Nephron progenitor cell (in vitro differentiated cells): ENCODE data around the gene TMEM98.
"Not testable (repeated sequence)": the region's sequence is repeated elsewhere in the genome, so short reads cannot be mapped to it uniquely, and the experiment has no call there.

ENCODE experiments used
- DNase-seq: peaks from one replicate; pipeline ENCODE4 v3.0.0; 2021
- H3K27ac Mint-ChIP-seq: 2 replicates; pipeline ENCODE4 v1.8.0; 2021; ENCODE audit warnings: mild to moderate bottlenecking, moderate library complexity, mixed read lengths
- H3K27me3 Mint-ChIP-seq: 2 replicates; pipeline ENCODE4 v1.8.0; 2021; ENCODE audit warnings: mild to moderate bottlenecking, low read depth, mixed read lengths; ENCODE audit not compliant: poor library complexity
- H3K36me3 Mint-ChIP-seq: 2 replicates; pipeline ENCODE4 v1.8.0; 2021; ENCODE audit warnings: low read depth, mixed read lengths
- H3K4me1 Mint-ChIP-seq: 2 replicates; pipeline ENCODE4 v1.8.0; 2021; ENCODE audit warnings: mixed read lengths
- H3K4me3 Mint-ChIP-seq: 2 replicates; pipeline ENCODE4 v1.8.0; 2021; ENCODE audit warnings: mild to moderate bottlenecking, moderate library complexity, mixed read lengths
- H3K9me3 Mint-ChIP-seq: 2 replicates; pipeline ENCODE4 v1.8.0; 2021; ENCODE audit warnings: mild to moderate bottlenecking, moderate library complexity, mixed read lengths
- TF ChIP-seq, protein P1 (sequence below): fragments of 200-600 bp; sonication (generic); IDR thresholded peaks from 2 replicates; pipeline ENCODE4 v1.5.0; 2021; ENCODE audit warnings: antibody characterized with exemption

TMEM98 gene

DNA sequence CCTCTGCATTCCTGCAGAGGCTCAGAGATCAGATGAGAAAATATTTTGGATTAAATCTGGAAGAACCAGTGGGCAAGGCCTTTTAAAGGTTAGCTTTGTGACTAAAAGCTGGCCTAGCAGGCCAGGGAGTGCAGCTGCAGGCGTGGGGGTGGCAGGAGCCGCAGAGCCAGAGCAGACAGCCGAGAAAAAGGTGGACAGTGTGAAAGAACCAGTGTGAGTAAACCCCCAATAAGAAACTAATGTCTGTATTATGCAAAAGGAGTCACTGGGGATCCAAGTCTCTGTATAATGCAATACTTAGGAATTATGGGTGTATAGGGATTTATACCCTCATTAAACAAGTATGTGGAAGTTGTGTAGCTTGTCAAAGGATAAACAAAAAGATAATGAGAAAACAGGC lies 42.3 kb downstream of the TMEM98 start:
- Mint-ChIP-seq H3K36me3 (no peaks in the 10 kb centered on the region), H3K4me1 (no peaks in the 10 kb centered on the region), H3K4me3 (no peak overlapping the region), H3K27me3 (peaks cover 4% of the 10 kb centered on the region), H3K27ac (no peak overlapping the region), H3K9me3 (peaks cover 32% of the 10 kb centered on the region)
- TF ChIP-seq, protein P1, sequence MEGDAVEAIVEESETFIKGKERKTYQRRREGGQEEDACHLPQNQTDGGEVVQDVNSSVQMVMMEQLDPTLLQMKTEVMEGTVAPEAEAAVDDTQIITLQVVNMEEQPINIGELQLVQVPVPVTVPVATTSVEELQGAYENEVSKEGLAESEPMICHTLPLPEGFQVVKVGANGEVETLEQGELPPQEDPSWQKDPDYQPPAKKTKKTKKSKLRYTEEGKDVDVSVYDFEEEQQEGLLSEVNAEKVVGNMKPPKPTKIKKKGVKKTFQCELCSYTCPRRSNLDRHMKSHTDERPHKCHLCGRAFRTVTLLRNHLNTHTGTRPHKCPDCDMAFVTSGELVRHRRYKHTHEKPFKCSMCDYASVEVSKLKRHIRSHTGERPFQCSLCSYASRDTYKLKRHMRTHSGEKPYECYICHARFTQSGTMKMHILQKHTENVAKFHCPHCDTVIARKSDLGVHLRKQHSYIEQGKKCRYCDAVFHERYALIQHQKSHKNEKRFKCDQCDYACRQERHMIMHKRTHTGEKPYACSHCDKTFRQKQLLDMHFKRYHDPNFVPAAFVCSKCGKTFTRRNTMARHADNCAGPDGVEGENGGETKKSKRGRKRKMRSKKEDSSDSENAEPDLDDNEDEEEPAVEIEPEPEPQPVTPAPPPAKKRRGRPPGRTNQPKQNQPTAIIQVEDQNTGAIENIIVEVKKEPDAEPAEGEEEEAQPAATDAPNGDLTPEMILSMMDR = no peak
- no peak for DNase-seq

DNA sequence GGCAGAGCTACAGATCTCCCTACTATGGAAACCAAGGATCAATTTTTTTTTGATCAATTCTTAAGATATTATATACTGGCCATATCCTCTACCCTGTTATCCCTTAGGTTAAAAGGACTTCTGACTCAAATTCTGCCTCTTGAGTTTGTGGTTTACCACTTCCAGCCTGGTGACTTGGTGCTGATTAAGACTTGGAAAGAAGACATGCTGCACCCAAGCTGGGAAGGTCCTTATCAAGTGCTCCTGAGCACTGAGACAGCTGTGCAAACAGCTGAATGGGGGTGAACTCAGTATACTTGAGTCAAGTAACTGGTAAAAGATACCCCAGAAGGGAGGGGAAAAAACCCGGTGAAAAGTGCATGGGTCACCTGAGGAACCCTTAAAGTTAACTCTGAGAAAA lies 43.2 kb downstream of the TMEM98 start:
- DNase-seq = no peak
- Mint-ChIP-seq H3K4me3 (no peak overlapping the region), H3K4me1 (no peaks in the 10 kb centered on the region), H3K27ac (no peak overlapping the region), H3K9me3 (peaks cover 32% of the 10 kb centered on the region), H3K27me3 (peaks cover 4% of the 10 kb centered on the region), H3K36me3 (no peaks in the 10 kb centered on the region)
- TF ChIP-seq, protein P1 = no peak

DNA sequence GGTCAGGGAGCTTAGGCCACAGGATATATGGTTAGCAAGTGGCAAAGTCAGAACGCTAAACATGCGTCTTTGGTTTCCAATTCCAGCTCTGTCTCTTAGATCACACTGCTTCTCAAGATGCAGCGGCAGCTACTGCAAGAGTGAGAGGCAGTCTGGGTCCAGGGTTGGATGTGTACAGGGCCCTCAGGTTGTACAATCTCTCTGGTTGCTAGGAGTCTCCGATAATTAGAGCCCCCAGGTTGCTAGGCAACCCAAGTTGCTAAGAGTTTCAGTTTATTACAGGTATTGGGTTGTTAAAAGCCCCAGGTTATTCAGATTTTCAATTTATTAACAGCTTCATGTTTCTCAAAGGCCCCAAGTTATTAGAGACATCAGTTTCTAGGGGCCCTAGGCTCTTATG lies 48.2 kb downstream of the TMEM98 start:
- H3K27me3 Mint-ChIP-seq = peaks cover 3% of the 10 kb centered on the region
- no peak overlapping the region for H3K4me3 Mint-ChIP-seq
- H3K27ac Mint-ChIP-seq = no peak overlapping the region
- DNase-seq = no peak
- H3K36me3 Mint-ChIP-seq = no peaks in the 10 kb centered on the region
- H3K9me3 Mint-ChIP-seq = peaks cover 6% of the 10 kb centered on the region
- TF ChIP-seq, protein P1 = no peak
- H3K4me1 Mint-ChIP-seq = no peaks in the 10 kb centered on the region

DNA sequence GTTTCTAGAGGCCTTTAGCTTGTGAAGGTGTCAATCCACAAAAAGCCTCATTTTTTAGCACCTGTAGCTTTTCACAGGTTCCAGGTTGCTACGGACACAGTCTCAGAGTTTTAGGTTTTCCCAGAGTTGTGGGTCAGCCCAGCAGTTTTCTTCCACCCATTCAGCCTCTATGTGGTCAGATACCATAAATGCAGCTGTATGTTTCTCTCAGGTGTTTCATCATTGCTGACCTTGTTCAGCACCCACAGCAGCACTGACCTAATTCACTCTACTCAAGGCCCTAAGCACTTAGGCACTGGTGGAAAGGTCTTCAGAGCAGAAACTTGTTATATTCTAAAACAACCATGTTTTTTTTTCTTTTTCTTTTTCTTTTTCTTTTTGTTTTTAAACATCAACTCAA lies 48.7 kb downstream of the TMEM98 start:
- TF ChIP-seq, protein P1 = no peak
- Mint-ChIP-seq H3K4me1 (no peaks in the 10 kb centered on the region), H3K4me3 (no peak overlapping the region), H3K27ac (no peak overlapping the region), H3K27me3 (peaks cover 3% of the 10 kb centered on the region), H3K36me3 (no peaks in the 10 kb centered on the region), H3K9me3 (peaks cover 6% of the 10 kb centered on the region)
- DNase-seq = no peak

DNA sequence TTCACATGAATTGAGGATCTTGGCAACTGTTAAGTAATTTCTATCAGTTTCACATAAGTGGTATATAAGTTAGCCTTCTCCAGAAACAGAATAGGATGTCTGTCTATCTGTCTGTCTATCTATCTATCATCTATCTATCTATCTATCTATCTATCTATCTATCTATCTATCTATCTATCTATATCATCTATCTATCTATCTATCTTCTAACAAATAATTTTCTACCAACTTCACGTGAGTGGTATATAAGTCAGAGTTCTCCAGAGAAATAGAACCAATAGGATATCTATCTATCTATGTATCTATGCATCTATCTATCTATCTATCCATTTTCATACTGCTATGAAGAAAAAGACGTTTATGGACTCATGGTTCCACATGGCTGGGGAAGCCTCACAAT lies 52.3 kb downstream of the TMEM98 start:
- H3K9me3 Mint-ChIP-seq = peaks cover 26% of the 10 kb centered on the region
- H3K4me1 Mint-ChIP-seq = no peaks in the 10 kb centered on the region
- no peak for DNase-seq
- no peak overlapping the region for H3K4me3 Mint-ChIP-seq
- TF ChIP-seq, protein P1 = no peak
- peaks cover 8% of the 10 kb centered on the region for H3K27me3 Mint-ChIP-seq
- H3K36me3 Mint-ChIP-seq = peaks cover 9% of the 10 kb centered on the region
- no peak overlapping the region for H3K27ac Mint-ChIP-seq

DNA sequence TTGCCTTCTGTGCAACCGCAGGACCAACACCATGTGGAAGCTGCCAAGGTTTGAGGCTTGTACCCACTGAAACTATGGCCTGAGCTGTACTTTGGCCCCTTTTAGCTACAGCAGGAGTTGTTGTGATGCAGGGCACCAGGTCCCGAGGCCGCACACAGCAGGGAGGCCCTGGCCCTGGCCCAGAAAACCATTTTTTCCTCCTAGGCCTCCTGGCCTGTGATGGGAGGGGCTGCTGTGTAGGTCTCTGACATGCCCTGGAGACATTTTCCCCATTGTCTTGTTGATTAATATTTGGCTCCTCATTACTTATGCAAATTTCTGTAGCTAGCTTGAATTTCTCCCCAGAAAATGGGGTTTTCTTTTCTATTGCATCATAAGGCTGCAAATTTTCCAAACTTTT lies 53.7 kb downstream of the TMEM98 start:
- not testable (repeated sequence) for H3K27me3 Mint-ChIP-seq, H3K4me3 Mint-ChIP-seq, H3K27ac Mint-ChIP-seq, H3K4me1 Mint-ChIP-seq, DNase-seq, H3K36me3 Mint-ChIP-seq
- peaks cover 26% of the 10 kb centered on the region for H3K9me3 Mint-ChIP-seq
